ENCODE measurements around the gene CCDC86. TPM values are rescaled to one million over a fixed set of nuclear protein-coding genes. Genes with fewer than 3 reads are reported as not detected.

The CCDC86 gene
- total RNA-seq, 1 donor from 2014 or later: 54.3 TPM

DNA sequence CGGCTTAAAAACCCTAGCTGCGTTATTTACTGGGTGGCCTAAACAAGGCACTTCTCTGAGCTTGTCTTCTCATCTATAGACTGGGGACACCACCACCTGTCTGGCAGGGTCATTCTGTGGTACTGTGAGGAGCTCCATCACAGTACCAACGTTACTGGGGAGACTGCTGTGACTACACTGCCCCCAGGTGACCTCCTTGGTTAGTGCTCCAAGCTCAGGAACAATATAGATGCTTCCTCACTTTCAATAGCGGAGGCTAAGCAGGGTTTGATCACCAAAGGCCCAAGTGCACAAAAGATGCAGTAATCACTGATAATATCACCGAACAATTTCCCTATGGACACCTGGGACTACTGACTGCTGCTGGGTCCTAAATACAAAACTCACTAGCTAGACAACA, 45.6 kb downstream of the CCDC86 start:
- no peak for DNase-seq (ENCODE audit: extremely low read depth, low read depth, low spot score)

- DNase-seq (ENCODE audit: extremely low read depth, low read depth, low spot score): no peak
Measured at GRCh38 chr11:60889869-60890311, 48.0 kb downstream of the CCDC86 start.

- no peak for DNase-seq (ENCODE audit: extremely low read depth, low read depth, low spot score)
Measured at GRCh38 chr11:60890696-60891095, 48.8 kb downstream of the CCDC86 start.

GRCh38 chr11:60891103-60891741, 49.3 kb downstream of the CCDC86 start:
- DNase-seq (ENCODE audit: extremely low read depth, low read depth, low spot score): no peak

- no peak for DNase-seq (ENCODE audit: extremely low read depth, low read depth, low spot score)
Measured at GRCh38 chr11:60895687-60896086, 53.8 kb downstream of the CCDC86 start.

DNA sequence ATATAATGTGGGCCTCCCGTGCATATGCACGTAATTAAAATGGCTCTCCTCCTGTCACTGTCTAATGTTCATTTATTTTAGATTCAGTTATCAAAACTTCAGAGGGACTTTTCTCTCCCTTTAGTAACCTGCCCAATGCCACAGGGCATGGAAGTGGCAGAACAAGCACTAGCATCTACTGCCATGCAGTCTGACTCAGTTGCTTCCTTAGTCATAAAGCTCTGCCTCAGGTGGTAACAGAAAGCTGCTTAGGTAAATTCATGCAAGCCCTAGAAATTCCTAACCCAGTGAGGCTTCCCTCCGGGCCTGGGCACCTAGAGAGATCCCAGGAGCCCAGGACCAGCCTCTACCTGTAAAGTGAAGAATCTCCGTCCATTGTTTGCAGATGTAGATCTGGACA, 55.6 kb downstream of the CCDC86 start:
- no peak for DNase-seq (ENCODE audit: extremely low read depth, low read depth, low spot score)

DNA sequence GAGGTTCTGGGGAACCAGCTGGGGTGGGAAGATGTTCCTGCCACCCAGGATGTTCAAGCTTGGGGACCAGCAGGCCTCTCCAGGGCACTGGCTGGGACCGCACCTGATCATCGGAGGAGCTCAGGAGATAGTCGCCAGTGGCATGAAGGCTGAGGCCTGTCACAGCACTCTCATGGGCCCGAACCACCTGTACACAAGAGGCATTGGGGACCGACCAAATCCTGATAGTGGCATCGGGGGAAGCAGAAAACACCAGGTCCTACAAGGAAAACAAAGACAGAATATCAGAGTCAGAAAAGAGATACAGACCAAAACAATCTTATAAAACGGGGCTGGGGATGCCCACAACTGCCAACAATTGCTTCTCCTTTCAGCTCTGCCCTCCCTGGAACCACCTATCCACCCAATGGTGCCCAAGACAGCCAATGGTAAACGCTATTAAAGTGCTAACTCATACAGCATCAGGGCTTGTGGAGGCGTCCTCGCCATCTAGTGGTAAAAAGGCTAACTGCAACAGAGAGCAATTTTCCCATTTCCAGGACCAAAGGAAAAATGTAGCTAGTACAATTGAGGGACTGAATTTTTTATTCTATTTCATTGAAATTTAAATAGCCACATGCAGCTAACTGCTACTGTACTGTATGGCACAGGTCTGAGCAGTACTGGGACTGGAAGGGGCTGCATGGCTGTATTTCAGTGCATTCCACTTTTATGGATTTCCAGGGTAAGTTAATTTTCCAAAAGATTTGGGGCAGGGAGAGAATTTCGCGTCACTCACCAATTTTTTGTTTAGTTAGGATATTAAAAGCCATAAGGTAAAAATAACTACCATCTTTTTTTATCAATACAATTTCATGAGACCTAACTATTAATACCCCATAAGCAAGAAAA, 57.4 kb downstream of the CCDC86 start:
- DNase-seq (ENCODE audit: extremely low read depth, low read depth, low spot score): no peak

DNA sequence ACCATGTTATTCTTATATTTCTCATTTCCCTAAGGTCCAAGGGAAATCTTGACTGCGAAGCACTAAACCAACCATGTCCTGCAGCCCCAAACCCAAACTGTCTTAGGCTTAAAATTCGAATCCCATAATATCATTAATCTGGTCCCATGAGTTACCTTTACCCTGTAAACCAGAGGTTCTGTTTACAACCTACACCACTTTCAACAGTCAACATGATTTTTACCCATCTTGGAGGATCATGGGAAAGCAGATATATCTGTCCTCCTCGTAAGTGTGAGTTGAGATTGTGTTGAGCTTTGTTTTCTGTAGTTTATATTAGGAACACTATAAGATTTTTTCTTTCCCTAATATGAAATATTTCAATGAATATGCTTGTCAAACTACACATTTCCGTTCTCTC, 58.1 kb downstream of the CCDC86 start:
- DNase-seq (ENCODE audit: extremely low read depth, low read depth, low spot score): no peak

Other genes starting within 250 kb of the CCDC86 start
- gene MS4A8, start 142.5 kb upstream of the CCDC86 start, total RNA-seq: not detected in 2 replicates
- gene MS4A18, start 117.4 kb upstream of the CCDC86 start, total RNA-seq: not detected in 2 replicates
- not detected in 2 replicates for gene MS4A15, start 85.2 kb upstream of the CCDC86 start, total RNA-seq
- not detected in 2 replicates for gene MS4A10, start 56.8 kb upstream of the CCDC86 start, total RNA-seq
- gene PTGDR2, start 13.8 kb downstream of the CCDC86 start, total RNA-seq: not detected in 2 replicates
- not detected in 2 replicates for gene ZP1, start 25.4 kb downstream of the CCDC86 start, total RNA-seq
- 78.5 and 98.2 TPM in 2 replicates for gene PRPF19, start 64.5 kb downstream of the CCDC86 start, total RNA-seq
- 123 and 167 TPM in 2 replicates for gene TMEM109, start 72.0 kb downstream of the CCDC86 start, total RNA-seq
- 238 and 281 TPM in 2 replicates for gene TMEM132A, start 82.3 kb downstream of the CCDC86 start, total RNA-seq
- 8.8 and 21.5 TPM in 2 replicates for gene SLC15A3, start 110.1 kb downstream of the CCDC86 start, total RNA-seq
- 0.15 and 1.6 TPM in 2 replicates for gene CD6, start 129.6 kb downstream of the CCDC86 start, total RNA-seq

Data from glomerular endothelial cell (primary cell).